Vagina (tissue), 2 donors: Measurements from ENCODE around the gene AS3MT. TPM values are rescaled to one million over a fixed set of nuclear protein-coding genes. Genes with fewer than 3 reads are reported as not detected.

Experiments
- DNase-seq, 2 donors: peaks; one replicate each; pipeline ENCODE4 v3.0.0-alpha.2; 2017; ENCODE audit errors: extremely low spot score in 2 of 2
- H3K27ac ChIP-seq: fragments of 200-600 bp; sonication (generic); one replicate; pipeline ENCODE4 v1.5.1; 2019
- H3K27me3 ChIP-seq: fragments of 200-600 bp; sonication (generic); one replicate; pipeline ENCODE4 v1.5.1; 2019
- H3K36me3 ChIP-seq, 2 donors: fragments of 200-600 bp; sonication (generic); one replicate each; pipeline ENCODE4 v1.5.1; 2017 to 2019
- H3K4me1 ChIP-seq: fragments of 200-600 bp; sonication (generic); one replicate; pipeline ENCODE4 v1.5.1; 2019
- H3K4me3 ChIP-seq, 2 donors: fragments of 200-600 bp; sonication (generic); 1 replicate in 1 of 2; 2 replicates in 1 of 2; pipeline ENCODE4 v1.5.1; 2016 to 2019
- H3K9me3 ChIP-seq: fragments of 200-600 bp; sonication (generic); one replicate; pipeline ENCODE4 v1.5.1; 2019
- CTCF ChIP-seq, 3 experiments: fragments of 450-650 bp in 2 of 3; fragments of 200-600 bp in 1 of 3; sonication (generic) in 1 of 3; IDR thresholded peaks; one replicate each; pipeline ENCODE4 v1.5.1; 2017 to 2019; ENCODE audit warnings: antibody characterized with exemption in 3 of 3, mild to moderate bottlenecking in 2 of 3, moderate library complexity in 2 of 3
- POLR2A ChIP-seq, 2 donors: fragments of 450-650 bp; IDR thresholded peaks; one replicate each; pipeline ENCODE4 v1.6.1; 2017; ENCODE audit warnings: antibody characterized with exemption in 2 of 2, mild to moderate bottlenecking in 2 of 2, moderate library complexity in 2 of 2
- POLR2AphosphoS5 ChIP-seq, 2 donors: sonication (generic); formaldehyde crosslinking; IDR thresholded peaks; one replicate each; pipeline ENCODE4 v1.9.0; 2017; ENCODE audit warnings: antibody characterized with exemption in 2 of 2, mild to moderate bottlenecking in 2 of 2, low read depth in 1 of 2; ENCODE audit not compliant: insufficient read depth in 1 of 2
- intact Hi-C: fragments of 100-400 bp; cut with DNase I; formaldehyde crosslinking; loops from one replicate; pipeline ENCODE4 v1.15.1; 2023
- total RNA-seq: library from RNA; depleted of rRNA; stranded (reverse); fragments of >200 nt; gene quantifications from one replicate; pipeline ENCODE4 v1.2.3, GENCODE V29; 2016

Gene AS3MT
- total RNA-seq, 1 donor from 2014 or later: 3.2 TPM

- no peaks in the 10 kb centered on the region for H3K9me3 ChIP-seq
- no peak overlapping the region for H3K4me3 ChIP-seq
- H3K27ac ChIP-seq: no peak overlapping the region
- intact Hi-C loops: no loop called here
- no peaks in the 10 kb centered on the region for H3K36me3 ChIP-seq
- H3K4me1 ChIP-seq: no peaks in the 10 kb centered on the region
- DNase-seq: no peak
- no peaks in the 10 kb centered on the region for H3K27me3 ChIP-seq
- no peak for TF ChIP-seq CTCF (IDR thresholded peaks at IDR 0.05)
- TF ChIP-seq POLR2A (IDR thresholded peaks at IDR 0.05): no peak
- TF ChIP-seq POLR2AphosphoS5 (IDR thresholded peaks at IDR 0.05; ENCODE audit: insufficient read depth in 1 of 2, low read depth in 1 of 2): no peak
Measured at GRCh38 chr10:102930720-102931119, 61.5 kb downstream of the AS3MT start.

- Histone ChIP-seq H3K4me3 (no peak overlapping the region), H3K9me3 (no peaks in the 10 kb centered on the region), H3K36me3 (no peaks in the 10 kb centered on the region), H3K27ac (no peak overlapping the region), H3K4me1 (no peaks in the 10 kb centered on the region), H3K27me3 (no peaks in the 10 kb centered on the region)
- TF ChIP-seq CTCF (IDR thresholded peaks at IDR 0.05): no peak
- TF ChIP-seq POLR2AphosphoS5 (IDR thresholded peaks at IDR 0.05; ENCODE audit: insufficient read depth in 1 of 2, low read depth in 1 of 2): no peak
- no peak for TF ChIP-seq POLR2A (IDR thresholded peaks at IDR 0.05)
- no peak for DNase-seq
- intact Hi-C loops: no loop called here
Measured at GRCh38 chr10:102931643-102932042, 62.4 kb downstream of the AS3MT start.

GRCh38 chr10:102935505-102935904 is 66.2 kb downstream of the AS3MT start:
- Histone ChIP-seq H3K36me3 (no peaks in the 10 kb centered on the region), H3K4me3 (no peak overlapping the region), H3K27me3 (no peaks in the 10 kb centered on the region), H3K4me1 (no peaks in the 10 kb centered on the region), H3K27ac (no peak overlapping the region), H3K9me3 (no peaks in the 10 kb centered on the region)
- TF ChIP-seq POLR2A (IDR thresholded peaks at IDR 0.05) (no peak), POLR2AphosphoS5 (IDR thresholded peaks at IDR 0.05; ENCODE audit: insufficient read depth in 1 of 2, low read depth in 1 of 2) (no peak), CTCF (IDR thresholded peaks at IDR 0.05) (no peak)
- DNase-seq: no peak
- intact Hi-C loops: no loop called here

GRCh38 chr10:102935939-102936605 is 66.8 kb downstream of the AS3MT start:
- TF ChIP-seq CTCF (IDR thresholded peaks at IDR 0.05) (no peak), POLR2A (IDR thresholded peaks at IDR 0.05) (no peak), POLR2AphosphoS5 (IDR thresholded peaks at IDR 0.05; ENCODE audit: insufficient read depth in 1 of 2, low read depth in 1 of 2) (no peak)
- DNase-seq: no peak

DNA sequence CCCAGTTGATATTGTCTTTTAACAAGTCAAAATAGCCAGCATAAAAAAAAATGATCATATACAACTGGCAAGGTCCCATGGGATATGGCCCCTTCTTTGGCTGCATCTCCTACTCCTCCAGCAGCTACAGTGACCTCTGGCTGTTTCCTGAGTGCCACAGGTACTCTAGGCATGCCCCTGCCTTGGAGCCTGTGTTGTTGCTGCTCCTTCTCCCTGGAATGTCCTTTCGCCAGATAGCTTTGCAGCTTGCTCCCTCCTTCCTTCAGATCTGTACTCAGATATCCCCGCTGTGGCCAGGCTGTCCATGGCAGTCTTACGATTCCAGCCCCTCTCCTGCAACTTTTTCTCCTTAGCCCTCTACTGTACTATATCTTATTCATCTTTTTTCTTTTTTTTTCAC is 72.1 kb downstream of the AS3MT start:
- Histone ChIP-seq H3K27ac (no peak overlapping the region), H3K4me3 (no peak overlapping the region), H3K27me3 (no peaks in the 10 kb centered on the region), H3K36me3 (no peaks in the 10 kb centered on the region), H3K9me3 (no peaks in the 10 kb centered on the region), H3K4me1 (peaks cover 9% of the 10 kb centered on the region)
- TF ChIP-seq POLR2AphosphoS5 (IDR thresholded peaks at IDR 0.05; ENCODE audit: insufficient read depth in 1 of 2, low read depth in 1 of 2): no peak
- no peak for TF ChIP-seq POLR2A (IDR thresholded peaks at IDR 0.05)
- TF ChIP-seq CTCF (IDR thresholded peaks at IDR 0.05): no peak
- no peak for DNase-seq
- intact Hi-C loops: no loop called here

More at GRCh38 chr10:102935939-102936605, 66.8 kb downstream of the AS3MT start:
- Histone ChIP-seq H3K27me3 (no peaks in the 10 kb centered on the region), H3K9me3 (no peaks in the 10 kb centered on the region), H3K4me3 (no peak overlapping the region), H3K36me3 (no peaks in the 10 kb centered on the region), H3K4me1 (no peaks in the 10 kb centered on the region), H3K27ac (no peak overlapping the region)
- intact Hi-C loops: no loop called here
